GM12878 (cell line): ENCODE measurements around the gene WDR86. TPM values are rescaled to one million over a fixed set of nuclear protein-coding genes. Genes with fewer than 3 reads are reported as not detected.

Source experiments
- ATAC-seq: fragments of 200-7000 bp; cut with Tn5 transposase; 3 replicates; pipeline ENCODE4 v1.9.1; 2020; ENCODE audit warnings: mild to moderate bottlenecking, moderate library complexity
- BruUV-seq: library from RNA; stranded (reverse); fragments of 400-500 nt; replicated peaks from 2 replicates; lab custom pipeline; 2021; lab: Mats Ljungman, UMichigan
- CTCF ChIA-PET: fragments of 300-600 bp; sonication (Branson Sonifier 250); formaldehyde crosslinking; extraction: SDS; loops from one replicate; lab custom pipeline; 2021; ENCODE audit warnings: inconsistent platforms; lab: Yijun Ruan, JAX
- POLR2A ChIA-PET: fragments of 350-600 bp; formaldehyde crosslinking; extraction: SDS; loops from one replicate; lab custom pipeline; 2021; ENCODE audit warnings: inconsistent platforms; lab: Charles Lee
- RAD21 ChIA-PET: fragments of 300-600 bp; sonication (Branson Sonifier 250); formaldehyde crosslinking; loops from one replicate; lab custom pipeline; 2023; ENCODE audit warnings: antibody characterized with exemption; ENCODE audit not compliant: unreplicated experiment; lab: Charles Lee
- SMC1A ChIA-PET: fragments of 300-600 bp; sonication (Branson Sonifier 250); formaldehyde crosslinking; loops from one replicate; lab custom pipeline; 2023; ENCODE audit not compliant: unreplicated experiment, uncharacterized antibody; lab: Charles Lee
- DNase-seq: peaks from one replicate; pipeline ENCODE4 v3.0.0-alpha.2; 2011; ENCODE audit warnings: low read depth, low spot score
- FAIRE-seq: peaks from 3 replicates; lab custom pipeline; 2011; peaks lifted over from hg19 to GRCh38; lab: Jason Lieb, UNC
- H2AFZ ChIP-seq: 2 replicates; pipeline ENCODE4 v1.6.0; 2011; ENCODE audit warnings: low read depth, low read length, control low read depth; ENCODE audit not compliant: control insufficient read depth
- H3K27ac ChIP-seq: 2 replicates; pipeline ENCODE4 v1.5.1; 2011; ENCODE audit warnings: control low read depth; ENCODE audit not compliant: control insufficient read depth, insufficient read depth
- H3K27me3 ChIP-seq, 2 experiments: replicated peaks in 1 of 2; 2 replicates each; pipeline versions ENCODE4 v1.6.0 to v1.6.1; 2011; ENCODE audit warnings: low read length in 1 of 2; ENCODE audit not compliant: control insufficient read depth in 2 of 2, insufficient read depth in 2 of 2
- H3K36me3 ChIP-seq, 2 experiments: 2 replicates each; pipeline ENCODE4 v1.5.1; 2011; ENCODE audit warnings: low read length in 1 of 2; ENCODE audit not compliant: control insufficient read depth in 2 of 2, insufficient read depth in 2 of 2
- H3K4me1 ChIP-seq: 2 replicates; pipeline ENCODE4 v1.6.1; 2011; ENCODE audit warnings: mild to moderate bottlenecking, low read length, moderate library complexity, mixed read lengths; ENCODE audit not compliant: control insufficient read depth, insufficient read depth
- H3K4me2 ChIP-seq: 2 replicates; pipeline ENCODE4 v1.6.0; 2011; ENCODE audit warnings: control low read depth; ENCODE audit not compliant: control insufficient read depth, insufficient read depth
- H3K4me3 ChIP-seq: fragments of 200-600 bp; sonication (generic); 2 replicates; pipeline ENCODE4 v1.5.1; 2016
- H3K79me2 ChIP-seq: 2 replicates; pipeline ENCODE4 v1.6.0; 2011; ENCODE audit warnings: low read length; ENCODE audit not compliant: control insufficient read depth, insufficient read depth
- H3K9ac ChIP-seq: 2 replicates; pipeline ENCODE4 v1.8.0; 2011; ENCODE audit warnings: low read length, control low read depth, mixed read lengths; ENCODE audit not compliant: control insufficient read depth, insufficient read depth
- H3K9me3 ChIP-seq: replicated peaks from 3 replicates; pipeline ENCODE4 v1.5.1; 2011; ENCODE audit warnings: mild to moderate bottlenecking, low read length; ENCODE audit not compliant: control insufficient read depth, insufficient read depth
- H4K20me1 ChIP-seq: 2 replicates; pipeline ENCODE4 v1.6.0; 2011; ENCODE audit not compliant: control insufficient read depth, insufficient read depth
- CEBPB ChIP-seq, 2 experiments: fragments of 150-350 bp in 1 of 2; IDR thresholded peaks; 2 replicates each; pipeline ENCODE4 v1.6.1; 2012 to 2014; ENCODE audit warnings: low read depth in 2 of 2, low read length in 2 of 2, borderline replicate concordance in 1 of 2, inconsistent platforms in 1 of 2
- HDAC6 ChIP-seq: fragments of 200-600 bp; sonication (generic); IDR thresholded peaks from one replicate; pipeline ENCODE4 v1.8.0; 2017; ENCODE audit warnings: antibody characterized with exemption; ENCODE audit not compliant: unreplicated experiment
- NR2C1 ChIP-seq: fragments of 450-650 bp; IDR thresholded peaks from 2 replicates; pipeline ENCODE4 v1.6.1; 2017; ENCODE audit warnings: antibody characterized with exemption, mild to moderate bottlenecking, moderate library complexity
- PAX8 ChIP-seq: fragments of 450-650 bp; IDR thresholded peaks from 2 replicates; pipeline ENCODE4 v1.6.1; 2017; ENCODE audit warnings: mild to moderate bottlenecking, moderate library complexity
- RFX5 ChIP-seq: IDR thresholded peaks from 2 replicates; pipeline ENCODE4 v1.6.1; 2011; ENCODE audit warnings: low read depth, low read length, improper control_type of control experiment
- RUNX3 ChIP-seq: IDR thresholded peaks from 2 replicates; pipeline ENCODE4 v1.6.1; 2012; ENCODE audit warnings: low read length, inconsistent platforms
- SMAD1 ChIP-seq: fragments of 450-650 bp; IDR thresholded peaks from 2 replicates; pipeline ENCODE4 v1.6.1; 2018; ENCODE audit warnings: mild to moderate bottlenecking, low read depth; ENCODE audit not compliant: partially characterized antibody
- SMC3 ChIP-seq: IDR thresholded peaks from 2 replicates; pipeline ENCODE4 v1.6.1; 2011; ENCODE audit warnings: low read length, improper control_type of control experiment, borderline replicate concordance
- STAT3 ChIP-seq: IDR thresholded peaks from 2 replicates; pipeline ENCODE4 v1.6.1; 2011; ENCODE audit warnings: low read depth, low read length, improper control_type of control experiment
- SUZ12 ChIP-seq: fragments of 200-600 bp; sonication (generic); IDR thresholded peaks from one replicate; pipeline ENCODE4 v1.6.1; 2018; ENCODE audit warnings: antibody characterized with exemption, mild to moderate bottlenecking; ENCODE audit not compliant: unreplicated experiment
- TARDBP ChIP-seq: IDR thresholded peaks from 2 replicates; pipeline ENCODE4 v1.6.1; 2016; ENCODE audit warnings: borderline replicate concordance
- WRNIP1 ChIP-seq: IDR thresholded peaks from 2 replicates; pipeline ENCODE4 v1.6.1; 2011; ENCODE audit warnings: low read depth, low read length, improper control_type of control experiment, borderline replicate concordance
- ZNF24 ChIP-seq: fragments of 450-650 bp; IDR thresholded peaks from 2 replicates; pipeline ENCODE4 v1.6.1; 2017; ENCODE audit warnings: antibody characterized with exemption, mild to moderate bottlenecking
- WGBS: methylation state at CpG from one replicate; pipeline ENCODE4 v1.1.6; 2016; ENCODE audit warnings: low lambda C conversion rate; ENCODE audit not compliant: insufficient replicate concordance, insufficient coverage; ENCODE audit errors: missing lambda C conversion rate; 5-methylcytosine and 5-hydroxymethylcytosine counted together
- in situ Hi-C: fragments of 300-500 bp; cut with MboI; formaldehyde crosslinking; loops from 9 replicates; pipeline ENCODE4 v1.14.3; 2018; ENCODE audit warnings: mixed read lengths
- intact Hi-C: fragments of 100-400 bp; cut with micrococcal nuclease; formaldehyde crosslinking; loops from one replicate; pipeline ENCODE4 v1.14.2; 2022; ENCODE audit not compliant: unreplicated experiment
- polyA plus RNA-seq, 11 experiments: library from polyadenylated mRNA; depleted of rRNA in 4 of 11; unstranded in 6 of 11; stranded (reverse) in 5 of 11; fragments of >200 nt; fragmentation: Nextera tagmentation in 4 of 11; fragmentation: Illumina TruSeq in 1 of 11; extraction: Ambion mirVana in 4 of 11; extraction: Trizol in 1 of 11; gene quantifications; 1 replicate in 1 of 11; 2 replicates in 10 of 11; pipeline versions ENCODE4 v1.2.1 to v1.2.3, GENCODE V29; 2011 to 2016; ENCODE audit warnings: inconsistent platforms in 2 of 11, missing spikeins in 2 of 11, low read depth in 1 of 11
- total RNA-seq, 4 experiments: library from RNA; depleted of rRNA in 3 of 4; stranded (reverse); fragments of >200 nt in 3 of 4; fragmentation: Illumina TruSeq in 1 of 4; extraction: Trizol in 1 of 4; gene quantifications; 2 replicates each; pipeline versions ENCODE4 v1.2.1 to v1.2.3, GENCODE V29; 2013 to 2021

The WDR86 gene
- total and polyA plus RNA-seq, 10 of the 15 experiments (the other 5 are each of a cell fraction or from before 2014, with no cell fraction given) = 0.05 to 0.19 (median 0.15) TPM; not detected in 7

DNA sequence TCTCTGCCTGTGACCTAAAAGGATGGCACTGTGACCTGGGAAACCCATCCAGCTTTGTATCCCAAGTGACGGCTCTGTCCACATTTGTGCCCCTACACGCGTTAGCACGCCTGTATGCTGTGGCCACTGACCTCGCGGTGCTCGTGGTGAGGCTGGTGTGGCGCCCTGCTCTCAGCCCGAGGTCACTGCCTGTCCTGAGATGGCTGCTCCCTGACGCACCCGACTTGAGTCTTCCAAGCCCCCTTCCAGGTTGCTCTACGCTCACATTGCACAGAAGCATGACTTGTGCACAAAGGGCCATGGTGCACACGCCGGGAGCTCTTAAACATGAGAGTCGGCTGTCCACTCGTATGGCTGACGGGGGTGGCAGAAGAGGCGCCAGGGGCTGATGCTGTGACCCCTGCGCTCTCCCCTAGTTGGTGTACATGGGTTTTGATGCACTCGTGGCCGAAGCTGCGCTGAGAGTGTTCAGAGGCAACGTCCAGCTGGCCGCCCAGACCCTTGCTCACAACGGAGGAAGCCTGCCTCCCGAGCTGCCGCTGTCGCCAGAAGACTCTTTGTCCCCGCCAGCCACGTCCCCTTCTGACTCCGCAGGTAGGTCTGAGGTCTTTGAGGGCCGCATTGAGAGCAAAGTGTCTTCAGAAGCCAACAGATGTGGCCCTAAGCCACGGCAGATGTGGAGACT lies 33.5 kb downstream of the WDR86 start:
- Histone ChIP-seq H3K27me3 (no peaks in the 10 kb centered on the region), H3K4me1 (peaks cover 7% of the 10 kb centered on the region), H3K9me3 (no peaks in the 10 kb centered on the region), H3K4me2 (no peak overlapping the region), H3K9ac (no peak overlapping the region), H2AFZ (no peak overlapping the region), H3K4me3 (no peak overlapping the region), H4K20me1 (no peaks in the 10 kb centered on the region), H3K79me2 (no peaks in the 10 kb centered on the region), H3K27ac (no peak overlapping the region), H3K36me3 (peaks cover 7 to 18% of the 10 kb centered on the region in 2 experiments)
- CTCF ChIA-PET = interaction anchor here (1.4 kb wide), 1 partner anchor 9 kb away, joined by 5 read pairs; no protein-coding TSS in a partner anchor
- 97% methylated on average over 33 of the region's 33 CpGs for WGBS
- no peak for FAIRE-seq
- no peak for ATAC-seq
- intact Hi-C loops (no loop called here), in situ Hi-C loops (no loop called here)
- TF ChIP-seq STAT3 (no peak), RFX5 (no peak), PAX8 (no peak), ZNF24 (no peak), SUZ12 (no peak), CEBPB (IDR thresholded peaks at IDR 0.05; ENCODE audit: borderline replicate concordance in 1 of 2, low read depth in 2 of 2, low read length in 2 of 2) (no peak), RUNX3 (no peak), WRNIP1 (no peak), SMC3 (no peak), NR2C1 (no peak), SMAD1 (no peak), TARDBP (no peak), HDAC6 (no peak)
- SMC1A ChIA-PET = no interaction called here
- POLR2A ChIA-PET = interaction anchor here (0.6 kb wide), 3 partner anchors 142 to 717 kb away, joined by 4 to 6 read pairs (median 4); no protein-coding TSS in a partner anchor
- no TSS peak for BruUV-seq
- no peak for DNase-seq
- RAD21 ChIA-PET = no interaction called here
